Fibroblast of gingiva (primary cell): Measurements from ENCODE around the gene SLC5A8.
"Not testable (repeated sequence)": the region's sequence is repeated elsewhere in the genome, so short reads cannot be mapped to it uniquely, and the experiment has no call there.

Source experiments
- DNase-seq: peaks from one replicate; pipeline ENCODE4 v3.0.0-alpha.2; 2011; ENCODE audit warnings: low read depth

SLC5A8 gene

DNA sequence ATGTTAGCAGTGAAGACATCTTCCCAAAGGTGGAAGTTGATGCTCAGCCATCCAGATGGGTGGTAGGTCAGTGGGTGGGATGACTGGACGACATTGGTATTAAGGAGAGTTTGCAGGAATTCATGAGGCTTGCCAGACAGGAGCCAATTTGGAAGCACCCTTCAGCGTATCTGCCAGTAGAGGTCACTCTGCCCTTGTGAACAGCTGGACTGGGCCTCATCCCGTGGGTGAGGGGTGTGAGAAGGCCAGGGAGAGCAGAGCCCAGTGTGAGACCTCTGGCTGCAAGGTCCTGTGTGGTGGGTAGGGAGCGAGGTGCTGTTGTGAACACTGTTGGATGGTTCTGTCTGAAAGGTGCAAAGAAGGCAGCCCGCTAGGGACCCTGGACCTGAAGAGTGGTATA, 37.7 kb downstream of the SLC5A8 start:
- peak; percentile 37 for DNase-seq

- no peak for DNase-seq
These were observed 42.0 kb downstream of the SLC5A8 start for GRCh38 chr12:101168001-101168400.

DNA sequence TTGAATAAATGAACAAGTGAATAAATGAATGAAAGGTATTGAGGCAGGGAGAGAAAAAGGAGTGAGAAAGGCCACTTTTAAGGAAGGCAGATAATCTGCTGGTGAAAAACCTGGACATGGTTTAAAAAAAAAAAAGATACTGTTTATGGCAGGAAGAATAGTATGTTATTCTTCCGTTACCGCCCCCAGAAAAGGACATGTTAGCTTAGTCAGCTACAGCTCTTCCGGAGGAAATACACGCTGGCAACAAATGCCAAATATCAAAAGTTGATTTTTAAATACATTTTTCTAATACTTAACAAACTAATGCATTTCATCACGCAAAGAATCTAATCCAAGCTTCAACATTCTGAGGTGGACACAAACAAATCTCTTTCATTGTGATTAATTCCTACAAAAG, 43.2 kb downstream of the SLC5A8 start:
- DNase-seq = no peak

DNA sequence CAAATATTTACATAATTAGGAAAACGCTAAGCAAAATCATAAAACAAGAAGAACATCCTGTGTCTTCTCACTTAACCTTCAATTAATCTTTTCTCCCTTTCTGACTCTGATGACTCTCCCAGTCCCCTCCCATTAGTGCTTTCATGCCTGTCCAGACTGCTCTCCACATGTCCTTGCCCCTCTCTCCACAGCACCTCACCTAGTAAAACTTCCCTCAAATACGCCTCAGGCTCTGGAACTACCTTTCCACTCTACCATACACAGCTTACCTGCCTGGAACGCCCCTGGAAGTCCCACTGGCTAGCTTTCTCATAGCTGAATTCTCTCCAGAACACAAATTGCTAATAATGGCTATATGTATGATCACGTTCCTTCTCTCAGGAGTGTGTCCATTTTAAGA, 44.7 kb downstream of the SLC5A8 start:
- DNase-seq = no peak

- not testable (repeated sequence) for DNase-seq
These were observed 64.1 kb downstream of the SLC5A8 start for GRCh38 chr12:101145777-101146431.

DNA sequence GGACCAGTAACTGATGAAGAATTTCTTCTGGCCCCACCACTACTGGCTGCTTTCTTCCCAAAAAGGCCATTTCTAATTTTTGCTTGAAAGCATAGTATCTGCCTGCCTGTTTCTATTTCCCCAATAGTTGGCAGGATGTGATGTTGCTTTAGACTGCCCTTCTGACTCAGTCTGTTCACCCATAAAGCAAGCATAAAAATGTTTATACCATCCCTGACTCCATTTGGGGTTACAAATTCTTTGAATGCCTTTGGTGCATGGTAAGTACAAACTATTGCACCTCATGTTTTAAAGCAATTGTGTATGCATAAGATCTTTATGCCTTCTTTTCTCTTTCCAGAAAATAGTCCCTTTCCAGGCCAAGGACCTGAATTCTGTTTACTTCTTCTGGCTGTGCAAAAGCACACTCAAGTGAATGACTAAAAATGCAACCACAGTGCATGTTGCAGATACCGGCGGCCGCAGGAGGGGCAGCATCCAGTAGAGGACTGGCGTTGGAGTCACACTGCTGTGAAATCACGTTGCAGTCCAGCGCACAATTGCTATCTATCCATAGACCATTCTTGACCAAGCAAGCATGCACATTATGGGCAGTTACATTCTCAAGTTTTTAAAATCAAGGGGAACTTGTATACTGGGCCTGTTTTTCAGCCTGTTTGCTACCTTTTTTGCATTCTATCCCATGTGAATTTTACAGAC, 82.4 kb downstream of the SLC5A8 start:
- DNase-seq = peak; percentile 29

GRCh38 chr12:101117842-101118241, 92.2 kb downstream of the SLC5A8 start:
- no peak for DNase-seq

DNA sequence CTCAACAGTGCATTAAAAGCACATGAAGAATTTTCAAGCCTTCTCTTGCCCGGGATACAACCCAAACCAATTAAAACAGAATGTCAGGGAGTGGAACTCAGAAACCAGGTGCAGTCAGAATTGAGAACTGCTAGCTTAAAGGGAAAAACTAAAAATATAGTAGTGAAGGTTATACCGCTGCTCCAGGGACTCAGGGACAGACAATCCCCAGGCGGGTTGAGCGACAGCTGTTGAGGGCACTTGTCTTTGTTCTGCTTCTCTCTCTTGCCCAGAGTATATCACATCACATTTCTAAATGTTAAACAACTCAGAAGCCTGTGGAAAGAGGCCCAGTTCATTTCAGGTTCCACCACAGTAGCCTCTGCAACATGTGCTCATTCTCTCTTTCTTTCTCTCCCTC, 93.1 kb downstream of the SLC5A8 start:
- no peak for DNase-seq

GRCh38 chr12:101115326-101115725, 94.7 kb downstream of the SLC5A8 start:
- DNase-seq = no peak

GRCh38 chr12:101111441-101111840, 98.6 kb downstream of the SLC5A8 start:
- DNase-seq = no peak

DNA sequence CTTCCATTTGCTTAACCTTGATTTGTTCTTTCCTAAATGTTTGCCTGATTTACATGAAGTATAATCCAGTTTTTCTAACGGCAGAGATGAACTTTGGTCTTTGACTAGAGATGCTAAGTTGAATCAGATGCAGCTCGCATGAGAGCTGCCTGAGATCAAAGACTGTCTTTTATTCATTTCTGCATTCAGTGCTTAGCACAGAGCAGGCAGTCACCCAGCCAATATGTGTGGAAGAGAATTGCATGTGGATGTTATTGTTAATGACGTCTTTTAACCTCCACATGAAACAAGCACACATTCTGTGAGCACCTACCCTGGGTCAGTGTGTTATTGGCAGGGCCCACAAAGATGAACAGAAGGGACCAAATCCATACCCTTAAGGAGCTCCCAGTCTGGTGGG, 99.2 kb downstream of the SLC5A8 start:
- no peak for DNase-seq

- no peak for DNase-seq
These were observed 101.9 kb downstream of the SLC5A8 start for GRCh38 chr12:101108130-101108529.

- DNase-seq = no peak
These were observed 102.8 kb downstream of the SLC5A8 start for GRCh38 chr12:101107032-101107763.
